ENCODE results near the gene CNOT4. TPM values are rescaled to one million over a fixed set of nuclear protein-coding genes. Genes with fewer than 3 reads are reported as not detected.

The CNOT4 gene
- total RNA-seq, 2 donors from 2014 or later = 25.6 to 32.9 TPM

DNA sequence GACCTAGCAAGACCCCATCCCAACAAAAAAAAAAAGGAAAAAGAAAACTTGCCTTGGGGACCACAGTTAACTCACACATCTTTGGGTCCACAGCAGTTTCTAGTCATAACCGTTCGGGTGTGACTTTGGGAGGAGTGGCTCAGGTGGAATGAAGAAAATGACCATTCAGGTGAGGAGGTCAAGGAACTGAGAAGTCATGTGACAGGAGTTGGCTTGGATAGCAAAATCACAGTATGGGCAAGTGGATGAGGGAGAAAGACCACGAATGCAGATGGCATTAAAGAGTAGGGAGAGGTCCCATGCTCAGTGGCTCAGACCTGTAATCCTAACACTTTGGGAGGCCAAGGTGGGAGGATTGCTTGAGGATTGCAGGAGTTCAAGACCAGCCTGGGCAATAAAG is 17.1 kb upstream of the CNOT4 start:
- Mint-ChIP-seq H3K27me3 (peaks cover 7 to 14% of the 10 kb centered on the region in 2 donors), H3K4me3 (no peak overlapping the region), H3K36me3 (no peaks in the 10 kb centered on the region), H3K9me3 (no peaks in the 10 kb centered on the region), H3K27ac (no peak overlapping the region), H3K4me1 (ENCODE audit: low read depth in 2 of 2) (no peaks in the 10 kb centered on the region)
- ATAC-seq (no peak), DNase-seq (ENCODE audit: low spot score) (no peak)

DNA sequence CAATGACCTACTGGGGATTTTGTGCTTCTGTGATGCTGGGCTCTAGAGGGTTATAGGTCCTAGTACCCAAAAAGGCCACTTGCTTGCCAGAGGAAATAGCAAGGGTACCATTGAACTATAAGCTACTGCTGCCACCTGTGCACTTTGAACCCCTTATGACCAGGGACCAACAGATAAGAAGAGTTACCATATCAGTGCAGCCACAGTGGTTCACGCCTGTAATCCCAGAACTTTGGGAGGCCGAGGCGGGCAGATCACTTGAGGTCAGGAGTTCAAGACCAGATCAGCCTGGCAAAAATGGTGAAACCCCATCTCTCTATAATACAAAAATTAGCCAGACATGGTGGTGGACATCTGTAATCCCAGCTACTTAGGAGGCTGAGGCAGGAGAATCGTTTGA is 15.5 kb upstream of the CNOT4 start:
- ATAC-seq (no peak), DNase-seq (ENCODE audit: low spot score) (no peak)
- H3K36me3 Mint-ChIP-seq = no peaks in the 10 kb centered on the region
- no peak overlapping the region for H3K4me3 Mint-ChIP-seq
- H3K27me3 Mint-ChIP-seq = peaks cover 7% of the 10 kb centered on the region in 2 donors
- H3K9me3 Mint-ChIP-seq = no peaks in the 10 kb centered on the region
- no peak overlapping the region for H3K27ac Mint-ChIP-seq
- no peaks in the 10 kb centered on the region for H3K4me1 Mint-ChIP-seq (ENCODE audit: low read depth in 2 of 2)

DNA sequence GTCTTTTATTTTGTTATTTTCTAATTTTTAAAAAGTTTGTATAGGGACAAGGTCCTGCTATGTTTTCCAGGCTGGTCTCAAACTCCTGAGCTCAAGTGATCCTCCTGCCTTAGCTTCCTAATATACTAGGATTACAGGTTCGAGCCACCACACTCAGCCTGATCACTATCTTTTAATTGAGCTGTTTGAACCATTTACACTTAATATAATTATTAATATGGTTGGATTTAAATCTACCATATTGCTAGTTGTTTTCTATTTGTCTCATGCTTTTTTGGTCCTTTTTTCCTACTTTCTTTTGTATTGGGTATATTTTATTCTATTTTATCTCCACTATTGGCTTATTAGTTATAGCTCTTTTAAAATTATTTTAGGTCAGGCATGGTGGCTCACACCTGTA is 13.2 kb upstream of the CNOT4 start:
- no peaks in the 10 kb centered on the region for H3K36me3 Mint-ChIP-seq
- ATAC-seq = no peak
- no peak overlapping the region for H3K27ac Mint-ChIP-seq

DNA sequence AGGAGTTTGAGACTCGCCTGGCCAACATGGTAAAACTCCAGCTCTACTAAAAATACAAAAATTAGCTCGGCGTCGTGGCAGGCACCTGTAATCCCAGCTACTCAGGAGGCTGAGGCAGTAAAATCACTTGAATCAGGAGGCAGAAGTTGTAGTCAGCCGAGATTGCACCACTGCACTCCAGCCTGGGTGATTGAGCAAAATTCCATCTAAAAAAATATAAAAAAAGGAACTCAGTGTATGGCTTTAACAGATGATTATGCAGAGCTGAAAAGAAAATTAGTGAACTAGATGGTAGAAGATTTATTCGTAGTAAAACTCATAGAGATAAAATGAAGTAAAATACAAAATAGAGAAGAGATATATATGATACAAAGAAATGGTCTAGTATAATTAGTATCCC is 12.6 kb upstream of the CNOT4 start:
- Mint-ChIP-seq H3K4me3 (no peak overlapping the region), H3K36me3 (no peaks in the 10 kb centered on the region), H3K9me3 (no peaks in the 10 kb centered on the region), H3K4me1 (ENCODE audit: low read depth in 2 of 2) (no peaks in the 10 kb centered on the region), H3K27ac (no peak overlapping the region), H3K27me3 (no peaks in the 10 kb centered on the region)
- no peak for ATAC-seq
- DNase-seq (ENCODE audit: low spot score) = no peak

More for the DNA sequence above, 13.2 kb upstream of the CNOT4 start:
- DNase-seq (ENCODE audit: low spot score) = no peak
- H3K27me3 Mint-ChIP-seq = peaks cover 0 to under 1% of the 10 kb centered on the region in 2 donors
- no peak overlapping the region for H3K4me3 Mint-ChIP-seq
- H3K9me3 Mint-ChIP-seq = no peaks in the 10 kb centered on the region
- H3K4me1 Mint-ChIP-seq (ENCODE audit: low read depth in 2 of 2) = no peaks in the 10 kb centered on the region

DNA sequence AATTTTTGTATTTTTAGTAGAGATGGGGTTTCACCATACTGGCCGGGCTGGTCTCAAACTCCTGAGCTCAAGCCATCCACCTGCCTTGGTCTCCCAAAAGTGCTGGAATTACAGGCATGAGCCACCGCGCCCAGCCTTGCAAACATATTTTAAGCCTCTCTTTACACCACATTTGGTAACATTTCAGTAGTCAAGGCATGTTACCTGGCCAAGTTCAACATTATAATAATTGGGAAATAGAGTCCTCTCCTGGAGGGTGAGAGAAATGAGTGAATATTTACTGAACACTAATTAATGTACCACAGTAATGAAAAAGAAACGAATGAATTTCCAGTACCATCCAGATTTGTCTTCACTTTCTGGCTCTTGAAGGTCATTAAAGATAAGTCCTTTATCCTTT is 10.0 kb upstream of the CNOT4 start:
- H3K36me3 Mint-ChIP-seq = no peaks in the 10 kb centered on the region
- no peak for ATAC-seq
- H3K27ac Mint-ChIP-seq = no peak overlapping the region
- H3K9me3 Mint-ChIP-seq = no peaks in the 10 kb centered on the region
- no peak overlapping the region for H3K4me3 Mint-ChIP-seq
- no peaks in the 10 kb centered on the region for H3K4me1 Mint-ChIP-seq (ENCODE audit: low read depth in 2 of 2)
- DNase-seq (ENCODE audit: low spot score) = no peak
- H3K27me3 Mint-ChIP-seq = no peaks in the 10 kb centered on the region

DNA sequence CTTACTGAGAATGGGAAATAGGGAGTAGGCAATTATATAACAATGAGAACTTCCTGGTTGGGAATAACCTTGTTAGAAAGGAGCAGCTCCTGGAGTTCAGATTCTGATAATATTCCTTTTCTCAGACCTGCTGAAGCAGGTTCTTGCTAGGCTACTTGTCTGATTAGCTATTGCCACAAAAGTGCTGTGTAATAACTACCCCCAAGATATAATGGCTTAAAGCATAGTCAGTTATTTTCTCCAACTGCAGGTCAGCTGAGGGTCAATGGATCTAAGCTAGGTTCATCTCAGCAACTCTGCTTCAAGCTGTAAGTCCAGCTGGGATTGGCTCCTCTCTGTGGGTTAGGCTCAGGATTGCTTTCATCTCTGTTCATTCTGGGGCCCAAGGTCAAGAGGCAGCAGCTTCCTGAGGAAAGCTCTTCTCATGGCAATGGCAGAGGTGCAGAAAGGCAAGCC is 9.4 kb upstream of the CNOT4 start:
- Mint-ChIP-seq H3K4me3 (no peak overlapping the region), H3K9me3 (no peaks in the 10 kb centered on the region), H3K27me3 (no peaks in the 10 kb centered on the region), H3K4me1 (ENCODE audit: low read depth in 2 of 2) (no peaks in the 10 kb centered on the region), H3K36me3 (no peaks in the 10 kb centered on the region), H3K27ac (no peak overlapping the region)
- DNase-seq (ENCODE audit: low spot score) = no peak
- no peak for ATAC-seq

DNA sequence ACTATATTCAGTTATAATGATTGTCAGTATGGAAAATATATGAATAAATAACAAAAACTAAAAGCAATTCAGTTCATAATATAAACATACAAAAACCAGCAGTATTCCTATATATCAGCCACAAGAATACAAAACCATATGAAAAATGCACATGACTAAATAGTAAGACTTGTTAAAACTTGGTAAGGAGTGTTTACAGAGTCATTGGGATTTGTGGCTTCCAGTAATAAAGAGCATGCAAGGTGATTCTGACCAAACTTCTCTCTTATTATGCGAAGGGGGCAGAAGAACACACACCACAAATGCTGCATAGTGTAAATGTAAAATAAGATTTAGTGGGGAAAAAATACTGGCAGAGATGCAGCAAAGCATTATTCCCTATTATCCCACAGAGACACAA is 8.8 kb upstream of the CNOT4 start:
- ATAC-seq (no peak), DNase-seq (ENCODE audit: low spot score) (no peak)
- H3K27ac Mint-ChIP-seq = no peak overlapping the region
- H3K27me3 Mint-ChIP-seq = no peaks in the 10 kb centered on the region
- H3K4me1 Mint-ChIP-seq (ENCODE audit: low read depth in 2 of 2) = no peaks in the 10 kb centered on the region
- no peaks in the 10 kb centered on the region for H3K9me3 Mint-ChIP-seq
- no peak overlapping the region for H3K4me3 Mint-ChIP-seq
- H3K36me3 Mint-ChIP-seq = no peaks in the 10 kb centered on the region

DNA sequence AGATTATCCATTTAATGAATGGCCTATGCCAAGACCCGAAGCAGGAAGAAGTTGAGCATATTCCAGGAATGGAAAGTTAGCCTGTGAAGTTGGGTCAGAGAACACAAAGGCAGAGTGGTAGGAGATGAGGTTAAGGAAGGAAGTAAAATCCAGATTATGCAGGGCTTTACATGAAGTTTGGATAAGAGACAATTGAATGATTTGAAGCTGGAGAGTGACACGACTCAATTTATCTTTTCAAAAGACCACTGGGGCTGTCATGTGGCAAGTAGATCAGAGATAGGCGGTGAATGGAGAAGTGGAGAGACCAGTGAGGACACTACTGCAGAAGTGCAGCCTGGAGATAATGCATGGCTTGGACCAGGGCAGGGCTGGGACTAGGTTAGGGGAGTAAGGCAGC is 7.2 kb upstream of the CNOT4 start:
- no peak for ATAC-seq
- no peaks in the 10 kb centered on the region for H3K9me3 Mint-ChIP-seq

DNA sequence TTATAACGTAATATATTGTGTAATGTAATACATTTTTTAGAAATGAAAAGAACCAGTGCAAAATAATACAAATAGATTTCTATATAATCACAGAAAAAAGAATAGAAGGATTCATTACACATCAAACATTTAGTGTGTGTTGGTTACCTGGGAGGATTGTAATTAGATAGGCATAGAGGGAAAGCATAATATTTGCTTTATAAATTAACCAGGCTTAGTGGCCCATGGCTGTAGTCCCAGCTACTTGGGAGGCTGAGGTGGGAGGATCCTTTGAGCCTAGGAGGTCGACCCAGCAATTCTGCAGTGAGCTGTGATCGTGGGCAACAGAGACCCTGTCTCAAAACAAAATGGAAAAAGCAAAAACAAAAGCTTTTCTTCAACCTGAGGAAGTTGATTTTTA is 5.0 kb upstream of the CNOT4 start:
- Mint-ChIP-seq H3K4me1 (ENCODE audit: low read depth in 2 of 2) (no peaks in the 10 kb centered on the region), H3K27me3 (no peaks in the 10 kb centered on the region), H3K4me3 (no peak overlapping the region), H3K36me3 (no peaks in the 10 kb centered on the region), H3K9me3 (no peaks in the 10 kb centered on the region), H3K27ac (no peak overlapping the region)
- no peak for ATAC-seq
- DNase-seq (ENCODE audit: low spot score) = no peak

More for the DNA sequence above, 7.2 kb upstream of the CNOT4 start:
- H3K27me3 Mint-ChIP-seq = no peaks in the 10 kb centered on the region
- no peak for DNase-seq (ENCODE audit: low spot score)
- H3K4me1 Mint-ChIP-seq (ENCODE audit: low read depth in 2 of 2) = no peaks in the 10 kb centered on the region
- H3K4me3 Mint-ChIP-seq = no peak overlapping the region
- no peaks in the 10 kb centered on the region for H3K36me3 Mint-ChIP-seq
- H3K27ac Mint-ChIP-seq = no peak overlapping the region

DNA sequence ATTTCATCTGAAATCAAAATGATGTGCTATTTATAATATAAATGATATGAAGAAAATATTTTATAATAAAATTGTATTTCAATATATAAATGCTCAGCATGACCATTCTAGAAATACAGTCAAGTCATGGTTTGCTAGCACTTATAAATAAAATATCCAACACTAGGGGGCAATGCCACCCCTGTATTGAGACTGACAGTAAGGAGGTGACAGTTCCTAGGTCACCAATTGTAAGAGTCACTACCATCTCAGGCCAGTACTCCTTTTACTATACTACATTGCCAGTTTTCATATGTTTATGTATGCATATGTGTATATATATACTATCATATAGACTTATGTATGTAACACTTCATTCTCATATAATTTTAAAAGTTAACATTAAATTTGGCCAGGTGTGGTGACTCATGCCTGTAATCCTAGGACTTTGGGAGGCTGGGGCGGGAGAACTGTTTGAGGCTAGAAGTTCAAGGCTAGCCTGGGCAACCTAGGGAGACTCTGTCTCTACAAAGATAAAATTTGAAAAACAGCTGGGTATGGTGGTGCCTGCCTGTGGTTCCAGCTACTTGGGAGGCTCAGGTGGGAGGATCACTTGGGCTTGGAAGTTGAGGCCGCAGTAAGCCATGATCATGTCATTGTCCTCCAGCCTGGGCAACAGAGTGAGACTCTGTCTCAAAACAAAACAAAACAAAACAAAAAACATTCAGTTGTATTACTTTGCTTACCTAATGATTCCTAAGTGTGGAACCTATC is 2.4 kb upstream of the CNOT4 start:
- H3K27ac Mint-ChIP-seq = no peak overlapping the region
- ATAC-seq (no peak), DNase-seq (ENCODE audit: low spot score) (no peak)
- H3K4me1 Mint-ChIP-seq (ENCODE audit: low read depth in 2 of 2) = peaks cover under 1 to 4% of the 10 kb centered on the region in 2 donors
- no peaks in the 10 kb centered on the region for H3K9me3 Mint-ChIP-seq
- H3K27me3 Mint-ChIP-seq = no peaks in the 10 kb centered on the region
- no peaks in the 10 kb centered on the region for H3K36me3 Mint-ChIP-seq
- no peak overlapping the region for H3K4me3 Mint-ChIP-seq

DNA sequence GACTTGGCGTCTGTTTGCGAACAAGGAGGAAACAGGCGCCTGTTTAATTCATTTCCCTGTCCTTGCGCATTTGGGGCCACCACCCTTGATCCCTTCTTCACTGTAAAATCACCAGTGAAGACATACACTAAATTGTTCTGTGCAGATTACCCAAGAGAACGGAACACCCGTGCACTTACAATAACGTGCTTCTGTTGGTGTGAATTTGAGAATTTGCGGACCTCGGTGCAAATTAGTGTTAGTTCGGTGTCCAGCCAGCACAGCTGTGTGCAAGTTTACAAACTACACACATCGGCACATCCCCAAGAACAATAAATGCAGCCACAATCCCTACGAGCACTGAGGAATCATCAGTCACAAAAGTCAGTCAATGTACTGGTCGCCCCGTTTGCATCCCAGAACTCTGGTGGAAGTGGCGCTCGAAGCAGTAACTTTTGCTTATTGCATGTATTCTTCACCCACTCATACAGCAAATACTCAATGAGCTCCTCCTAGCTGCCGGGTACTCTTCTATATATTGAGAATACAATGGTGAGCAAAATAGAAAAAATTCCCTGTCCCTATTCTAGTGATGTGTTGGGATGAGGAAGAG is 786 bp upstream of the CNOT4 start:
- H3K9me3 Mint-ChIP-seq = no peaks in the 10 kb centered on the region
- H3K4me3 Mint-ChIP-seq = no peak overlapping the region
- ATAC-seq (no peak), DNase-seq (ENCODE audit: low spot score) (no peak)
- no peak overlapping the region for H3K27ac Mint-ChIP-seq
- H3K36me3 Mint-ChIP-seq = no peaks in the 10 kb centered on the region
- H3K4me1 Mint-ChIP-seq (ENCODE audit: low read depth in 2 of 2) = peaks cover 4 to 6% of the 10 kb centered on the region in 2 donors
- no peaks in the 10 kb centered on the region for H3K27me3 Mint-ChIP-seq

DNA sequence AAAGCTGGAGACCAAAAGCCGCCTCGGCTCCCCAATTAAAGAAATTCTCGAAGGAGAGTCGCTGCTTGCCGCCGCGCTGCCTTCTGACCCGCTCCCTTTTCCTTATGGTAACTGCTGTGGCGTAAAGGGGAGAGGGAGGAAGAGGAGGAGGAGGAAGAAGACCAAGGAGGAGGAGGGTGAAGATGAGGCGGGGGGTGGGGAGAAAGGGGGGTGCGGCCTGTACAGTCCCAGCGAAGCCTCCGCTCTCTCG is 388 bp downstream of the CNOT4 start:
- H3K4me3 Mint-ChIP-seq = no peak overlapping the region
- no peaks in the 10 kb centered on the region for H3K9me3 Mint-ChIP-seq
- H3K27me3 Mint-ChIP-seq = no peaks in the 10 kb centered on the region
- peaks cover 4 to 6% of the 10 kb centered on the region in 2 donors for H3K4me1 Mint-ChIP-seq (ENCODE audit: low read depth in 2 of 2)
- ATAC-seq (no peak), DNase-seq (ENCODE audit: low spot score) (no peak)
- no peak overlapping the region for H3K27ac Mint-ChIP-seq
- H3K36me3 Mint-ChIP-seq = no peaks in the 10 kb centered on the region

DNA sequence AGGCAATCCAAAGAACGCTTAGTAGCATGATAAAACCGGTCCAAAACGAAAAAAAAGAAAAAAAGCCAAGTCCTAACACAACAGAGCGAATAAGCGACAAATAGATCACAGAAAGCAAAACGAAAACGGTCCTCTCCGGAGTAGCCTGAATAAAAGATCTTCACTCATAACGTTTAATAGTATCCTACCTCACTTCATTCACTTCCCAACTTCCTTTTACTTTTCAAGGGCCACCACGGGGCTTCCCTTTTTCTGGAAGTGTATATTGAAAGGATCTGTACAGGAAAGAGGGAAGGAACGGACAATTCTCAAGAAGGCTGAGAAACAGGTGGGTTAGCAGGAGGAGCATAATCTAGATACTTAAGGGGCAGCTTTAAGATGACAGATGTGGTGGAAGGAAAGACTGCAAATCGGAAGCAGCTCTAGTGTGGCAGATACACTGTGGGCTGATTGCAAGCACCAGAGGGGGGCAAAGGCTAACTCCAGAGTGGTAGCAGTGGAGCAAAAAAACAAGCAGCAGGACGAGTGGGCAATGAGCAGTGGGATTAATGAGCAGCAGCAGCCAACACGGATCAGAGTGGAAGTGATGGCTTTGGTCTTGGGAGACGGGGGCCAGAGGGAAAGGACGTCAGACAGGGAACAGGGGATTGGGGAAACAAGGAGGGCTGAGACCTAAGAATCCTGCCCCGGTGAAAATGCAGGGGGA is 866 bp downstream of the CNOT4 start:
- H3K4me1 Mint-ChIP-seq (ENCODE audit: low read depth in 2 of 2) = peaks cover 4 to 6% of the 10 kb centered on the region in 2 donors
- DNase-seq (ENCODE audit: low spot score) (no peak), ATAC-seq (no peak)
- H3K27ac Mint-ChIP-seq = no peak overlapping the region
- H3K9me3 Mint-ChIP-seq = no peaks in the 10 kb centered on the region
- H3K36me3 Mint-ChIP-seq = no peaks in the 10 kb centered on the region
- no peak overlapping the region for H3K4me3 Mint-ChIP-seq
- no peaks in the 10 kb centered on the region for H3K27me3 Mint-ChIP-seq

DNA sequence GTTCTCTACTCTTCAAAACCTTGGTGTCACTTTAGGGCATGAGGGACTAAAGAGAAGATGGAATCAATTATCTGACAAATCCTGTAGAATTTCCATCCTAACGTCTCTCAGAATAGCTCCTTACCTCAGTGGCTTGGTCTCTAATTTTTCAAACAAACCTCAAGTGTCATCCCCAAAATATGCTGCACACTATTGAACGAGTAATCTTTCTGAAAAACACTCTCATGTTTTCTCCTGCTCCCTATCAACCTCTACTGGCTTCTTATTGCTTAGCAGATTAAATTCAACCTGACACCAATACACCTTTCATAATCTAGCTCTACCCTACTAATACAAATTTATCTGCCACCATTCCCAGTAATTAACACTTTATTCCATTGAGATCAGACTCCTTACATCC is 8.5 kb downstream of the CNOT4 start:
- Mint-ChIP-seq H3K4me3 (no peak overlapping the region), H3K27ac (no peak overlapping the region), H3K36me3 (no peaks in the 10 kb centered on the region), H3K27me3 (no peaks in the 10 kb centered on the region), H3K4me1 (ENCODE audit: low read depth in 2 of 2) (peaks cover 26 to 35% of the 10 kb centered on the region in 2 donors), H3K9me3 (no peaks in the 10 kb centered on the region)
- ATAC-seq (no peak), DNase-seq (ENCODE audit: low spot score) (no peak)

Measured in natural killer cell treated with Interleukin-12 subunit alpha and Interleukin-12 subunit beta and Interleukin-15 and Interleukin-18, amount 100 ng/mL, for 72 hours (primary cell).